Measurements from ENCODE around the gene PIGB. TPM values are rescaled to one million over a fixed set of nuclear protein-coding genes. Genes with fewer than 3 reads are reported as not detected.

PIGB gene
- total and polyA plus RNA-seq, 2 of the 8 experiments (the other 6 are each of a cell fraction or from before 2014, with no cell fraction given) = 4.3 to 11.7 TPM

- TF ChIP-seq RFX5 (IDR thresholded peaks at IDR 0.05; ENCODE audit: borderline replicate concordance, low read depth, low read length) = no peak
- TF ChIP-seq BRCA1 (IDR thresholded peaks at IDR 0.05; ENCODE audit: low read depth, low read length) = no peak
These were observed 70.2 kb downstream of the PIGB start (continued) for GRCh38 chr15:55389264-55389607.

Data from H1 (cell line).